ENCODE measurements around the gene KCNQ1.
A peak's percentile ranks its signal among the peaks of the same experiment; 100 is the strongest.

KCNQ1 gene

GRCh38 chr11:2728663-2729332, 284.0 kb downstream of the KCNQ1 start:
- DNase-seq, result no peak

DNA sequence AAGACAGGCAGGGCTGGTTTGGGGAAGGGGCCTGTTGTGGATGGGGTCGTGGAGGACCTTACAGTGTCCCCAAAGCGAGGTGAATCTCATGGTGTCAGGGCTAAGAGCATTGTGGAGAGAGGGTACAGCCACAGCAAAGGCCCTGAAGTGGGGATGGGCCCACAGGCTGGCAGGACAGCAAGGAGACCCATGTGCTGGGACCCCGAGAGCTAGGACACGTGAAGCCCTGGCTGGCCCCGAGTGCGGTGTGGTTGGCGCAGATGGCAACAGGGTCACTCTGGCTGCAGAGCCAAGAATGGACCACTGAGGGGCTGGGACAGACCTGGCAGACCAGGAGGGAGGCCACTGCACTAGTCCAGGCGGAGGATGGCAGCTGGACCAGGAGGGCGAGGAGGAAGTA, 285.0 kb downstream of the KCNQ1 start:
- no peak for DNase-seq

DNA sequence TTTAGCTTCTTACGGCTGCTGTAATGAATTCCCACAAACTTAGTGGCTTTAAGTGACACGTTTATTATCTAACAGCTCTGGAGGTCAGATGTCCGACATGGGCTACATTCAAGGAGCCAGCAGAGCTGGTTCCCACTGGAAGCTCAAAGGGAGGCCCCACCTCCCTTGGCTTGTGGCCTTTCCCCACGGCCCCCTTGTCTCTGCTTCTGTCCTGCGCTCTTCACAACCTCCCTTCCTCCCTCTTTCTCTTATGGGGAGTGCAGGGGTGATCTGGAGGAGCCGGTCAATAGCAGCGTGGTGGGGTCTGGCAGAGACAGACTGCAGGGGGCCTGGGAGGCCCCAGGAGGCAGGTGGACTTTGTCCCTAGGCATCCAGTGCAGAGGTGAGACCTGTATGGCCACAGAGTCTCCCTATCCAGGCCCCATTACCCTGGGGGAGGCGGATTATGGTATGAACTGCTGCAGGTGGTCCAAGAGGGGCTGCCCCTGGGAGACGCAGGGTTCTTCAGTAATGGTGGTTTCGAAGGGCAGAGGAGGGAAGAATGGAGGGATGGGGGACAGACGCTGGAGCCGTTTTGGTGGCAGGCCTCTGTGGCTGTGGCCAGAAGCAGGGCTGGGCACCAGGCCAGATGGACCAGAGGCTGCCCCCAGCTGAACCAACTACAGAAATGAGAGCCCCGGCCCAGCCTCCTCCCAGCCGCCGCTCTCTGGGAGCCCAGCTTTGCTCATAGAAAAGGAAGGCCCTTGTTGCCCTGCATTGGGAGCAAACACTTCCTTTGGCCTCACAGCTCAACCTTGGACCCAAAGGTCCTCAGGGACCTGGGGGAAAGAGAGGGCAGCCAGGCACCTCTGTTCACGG, 285.7 kb downstream of the KCNQ1 start:
- no peak for DNase-seq

DNA sequence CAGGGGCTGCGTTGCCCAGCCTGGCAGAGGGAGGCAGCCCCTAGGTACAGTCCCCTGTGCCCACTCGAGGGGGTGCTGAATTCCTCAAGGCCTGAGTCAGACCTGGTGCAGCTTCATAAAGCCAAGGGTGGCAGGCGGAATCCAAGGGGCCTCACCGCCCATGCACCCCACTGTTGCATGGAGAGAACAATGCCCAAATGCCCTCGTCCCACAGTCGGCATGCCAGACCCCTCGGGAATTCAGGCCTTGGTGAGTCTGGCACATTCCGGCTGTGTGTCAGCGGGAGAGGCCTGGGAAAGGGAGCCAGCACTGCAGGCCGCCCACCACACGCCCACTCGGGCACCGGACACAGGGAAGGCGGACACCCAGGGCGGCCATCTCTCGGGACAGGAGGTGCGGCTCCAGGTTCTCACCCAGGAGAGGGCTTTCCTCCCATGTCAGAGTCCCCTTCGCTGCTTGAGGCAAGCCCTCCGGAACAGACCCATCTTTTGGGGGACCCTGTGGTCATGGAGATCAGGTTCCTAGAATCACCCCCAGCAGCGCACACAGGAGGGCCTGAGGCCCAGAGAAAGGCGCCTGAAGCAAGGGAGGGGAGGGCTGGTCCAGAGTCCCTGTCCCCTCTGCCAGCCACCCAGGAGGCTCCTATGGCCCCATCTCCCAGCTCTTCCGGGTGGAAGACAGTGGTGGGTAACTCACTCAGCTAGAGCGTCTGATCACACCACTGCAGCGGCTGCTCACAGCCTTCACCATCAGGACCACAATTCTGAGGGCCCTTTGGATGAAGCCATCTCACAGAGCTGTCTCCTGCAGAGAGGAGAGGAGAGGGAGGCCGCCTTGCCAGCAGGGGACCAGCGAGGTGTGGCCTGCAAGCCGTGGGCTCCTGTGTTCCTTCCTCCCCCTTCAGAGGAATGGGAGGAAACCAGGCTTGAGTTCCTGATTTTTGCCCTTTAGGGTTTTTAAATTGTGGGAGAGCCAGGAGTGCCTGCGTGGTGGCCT, 286.6 kb downstream of the KCNQ1 start:
- DNase-seq, result no peak

GRCh38 chr11:2732261-2732939, 287.6 kb downstream of the KCNQ1 start:
- DNase-seq, result no peak

- DNase-seq, result no peak
Observed at GRCh38 chr11:2732940-2733628, 288.3 kb downstream of the KCNQ1 start.

DNA sequence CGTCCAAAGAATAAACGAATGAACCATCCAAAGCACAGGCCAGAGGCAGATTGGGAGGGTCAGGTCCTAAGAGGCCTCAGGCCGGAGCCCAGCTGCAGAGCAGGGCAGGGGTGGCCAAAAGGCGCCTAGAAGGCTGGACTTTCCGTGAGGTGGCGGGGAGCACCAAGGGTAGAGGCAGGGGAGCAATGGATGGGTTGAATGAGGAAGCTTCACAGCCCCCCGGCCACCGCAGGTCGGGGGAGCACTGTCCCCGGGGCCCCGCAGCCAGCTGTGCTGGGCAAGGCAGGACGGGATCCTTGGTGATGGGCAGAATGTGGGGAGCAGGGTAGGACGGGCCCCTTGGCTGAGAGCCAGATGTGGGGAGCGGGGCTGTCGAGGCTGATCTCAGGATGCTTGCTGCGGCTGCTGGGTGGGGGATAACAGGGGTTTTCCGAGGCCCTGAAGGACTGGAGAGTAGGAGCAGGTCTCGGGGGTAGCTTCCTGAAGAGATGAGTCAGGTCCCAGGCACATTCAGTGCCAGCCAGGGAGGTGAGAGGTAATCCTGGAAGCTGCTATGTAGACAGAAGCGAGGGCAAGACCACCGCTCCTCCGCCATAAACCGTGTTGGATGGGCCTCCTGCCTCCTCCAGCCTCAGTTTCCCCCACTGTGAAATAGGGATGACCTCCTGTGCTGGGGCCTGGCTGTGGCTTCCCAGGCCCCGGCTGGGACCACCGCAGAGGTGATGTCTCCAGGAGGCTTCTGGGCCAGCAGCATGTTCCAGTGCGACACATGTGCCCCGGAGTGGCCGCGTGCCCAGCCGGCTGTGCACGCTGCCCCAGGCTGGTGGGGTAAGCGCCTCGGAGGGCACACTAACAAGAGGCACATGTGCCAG, 289.6 kb downstream of the KCNQ1 start:
- DNase-seq, result no peak

- DNase-seq, result no peak
Observed at GRCh38 chr11:2735053-2735589, 290.3 kb downstream of the KCNQ1 start.

GRCh38 chr11:2736577-2737225, 291.9 kb downstream of the KCNQ1 start:
- DNase-seq, result no peak

- DNase-seq, result no peak
Observed at GRCh38 chr11:2737226-2737590, 292.4 kb downstream of the KCNQ1 start.

DNA sequence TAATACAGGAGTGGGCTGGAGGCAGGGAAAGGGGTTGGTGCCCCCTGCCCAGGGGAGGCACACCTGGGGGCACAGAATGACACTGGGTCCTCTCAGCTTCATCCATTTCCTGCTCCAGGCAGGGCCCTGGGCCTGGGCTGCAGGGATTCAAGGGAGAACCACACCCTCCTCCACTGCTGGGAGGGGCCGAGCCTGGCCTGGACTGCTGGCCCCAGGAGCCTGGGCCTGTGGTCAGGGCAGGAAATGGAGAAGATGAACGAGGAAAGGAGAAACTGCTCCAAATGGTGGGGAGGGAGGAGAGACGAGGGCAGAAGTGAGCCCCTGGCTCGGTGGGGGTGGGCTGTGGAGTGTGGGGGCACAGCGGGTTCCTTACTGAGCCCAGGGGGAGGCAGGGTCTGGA, 293.1 kb downstream of the KCNQ1 start:
- no peak for DNase-seq

GRCh38 chr11:2738551-2739431, 294.0 kb downstream of the KCNQ1 start:
- DNase-seq, result peak; percentile 68

- DNase-seq, result no peak
Observed at GRCh38 chr11:2739531-2740274, 294.9 kb downstream of the KCNQ1 start.

DNA sequence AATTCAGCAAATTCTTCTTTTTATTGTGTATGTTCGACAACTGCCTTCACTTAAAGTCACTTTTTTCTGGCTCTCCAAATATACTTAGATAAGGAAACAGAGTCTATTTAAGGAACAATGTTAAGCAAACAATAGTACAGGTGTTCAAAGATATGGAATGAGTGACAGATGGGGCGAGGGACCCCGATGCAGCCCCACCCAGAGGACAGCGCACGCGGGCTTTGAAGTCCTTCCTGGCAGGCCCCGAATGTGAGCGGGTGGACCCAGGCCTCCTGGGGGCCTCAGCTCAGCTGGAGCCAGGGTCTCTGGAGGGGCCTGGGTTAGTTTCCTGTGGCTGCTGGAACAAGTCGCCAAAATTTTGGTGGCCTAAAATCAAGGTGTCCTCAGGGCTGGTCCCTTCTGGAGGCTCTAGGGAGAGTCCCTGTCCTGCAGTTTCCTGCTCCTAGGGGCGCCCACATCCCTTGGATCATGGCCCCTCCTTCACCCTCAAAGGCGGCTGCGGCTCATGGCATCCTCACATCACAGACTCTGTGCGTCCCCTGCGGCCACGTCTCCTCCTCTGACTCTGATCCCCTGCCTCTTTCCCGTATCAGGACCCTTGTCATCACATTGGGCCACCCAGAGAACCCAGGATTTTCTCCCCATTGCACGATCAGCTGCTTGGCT, 295.6 kb downstream of the KCNQ1 start:
- peak; percentile 12 for DNase-seq

DNA sequence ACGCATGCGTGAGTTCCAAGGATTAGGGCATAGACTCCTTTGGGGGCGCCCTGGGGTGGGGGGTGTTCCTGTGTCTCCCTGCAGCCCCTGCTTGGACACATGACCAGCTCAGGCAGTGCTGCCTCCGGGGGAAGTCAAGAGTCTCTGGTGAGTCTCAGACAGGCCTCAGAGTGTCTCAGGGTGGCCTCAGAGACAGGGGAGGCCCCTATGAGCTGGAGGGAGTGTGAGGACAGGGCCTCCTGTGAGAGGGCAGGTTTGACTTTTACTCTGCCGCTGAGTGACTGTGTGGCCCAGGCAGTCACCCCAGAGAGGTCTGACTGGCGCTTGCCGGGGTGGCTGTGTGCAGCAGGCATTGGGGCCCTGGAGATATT, 296.2 kb downstream of the KCNQ1 start:
- DNase-seq, result peak; percentile 19

DNA sequence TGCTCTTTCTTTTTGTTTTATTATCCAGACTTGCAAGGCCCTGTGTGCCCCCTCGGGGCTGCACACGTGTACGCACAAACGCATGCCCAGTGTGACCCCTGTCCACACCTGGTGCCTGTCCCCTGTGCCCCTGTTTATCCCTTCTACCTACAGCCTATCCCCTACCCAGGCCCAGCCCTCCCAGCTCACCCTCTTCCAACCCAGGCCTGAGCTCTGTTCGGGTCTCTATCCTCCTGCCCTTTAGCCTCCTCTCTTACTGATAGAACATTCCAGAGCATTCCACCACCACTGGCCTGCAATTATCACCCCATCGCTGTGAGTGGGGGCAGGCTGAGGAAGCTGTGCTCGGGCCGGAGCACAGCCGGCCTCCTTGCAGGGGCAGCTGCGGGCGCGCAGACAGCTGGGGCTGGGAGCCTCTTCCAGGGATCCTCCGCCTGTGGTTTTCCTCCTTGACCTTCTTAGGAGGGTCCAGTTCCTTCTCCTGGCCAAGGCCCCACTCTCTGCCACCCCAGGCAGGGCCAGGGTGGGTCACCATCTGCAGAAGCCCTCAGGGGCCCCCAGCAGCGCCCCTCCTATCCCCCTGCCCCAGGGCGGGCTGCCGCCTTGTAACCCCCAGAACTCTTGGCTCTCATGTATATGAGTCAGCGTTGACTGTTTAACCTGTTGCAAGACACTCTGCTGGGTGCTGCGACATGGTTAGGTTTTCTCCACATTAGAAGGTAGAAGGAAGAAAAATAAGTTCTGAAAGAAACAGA, 296.7 kb downstream of the KCNQ1 start:
- DNase-seq, result peak; percentile 33

- no peak for DNase-seq
Observed at GRCh38 chr11:2742201-2742600, 297.4 kb downstream of the KCNQ1 start.

Data from hematopoietic multipotent progenitor cell treated with erythropoietin and hydrocortisone succinate and interleukin-3 and kit ligand, for 6 days (in vitro differentiated cells).